Urothelium cell line (cell line): Measurements from ENCODE around the gene MFN2.
"Not testable (repeated sequence)": the region's sequence is repeated elsewhere in the genome, so short reads cannot be mapped to it uniquely, and the experiment has no call there.

Source experiments
- DNase-seq: peaks from one replicate; pipeline ENCODE4 v3.0.0; 2011; ENCODE audit warnings: low spot score, mixed read lengths
- FAIRE-seq: peaks from 2 replicates; lab custom pipeline; 2011; peaks lifted over from hg19 to GRCh38; lab: Jason Lieb, UNC

Gene MFN2

DNA sequence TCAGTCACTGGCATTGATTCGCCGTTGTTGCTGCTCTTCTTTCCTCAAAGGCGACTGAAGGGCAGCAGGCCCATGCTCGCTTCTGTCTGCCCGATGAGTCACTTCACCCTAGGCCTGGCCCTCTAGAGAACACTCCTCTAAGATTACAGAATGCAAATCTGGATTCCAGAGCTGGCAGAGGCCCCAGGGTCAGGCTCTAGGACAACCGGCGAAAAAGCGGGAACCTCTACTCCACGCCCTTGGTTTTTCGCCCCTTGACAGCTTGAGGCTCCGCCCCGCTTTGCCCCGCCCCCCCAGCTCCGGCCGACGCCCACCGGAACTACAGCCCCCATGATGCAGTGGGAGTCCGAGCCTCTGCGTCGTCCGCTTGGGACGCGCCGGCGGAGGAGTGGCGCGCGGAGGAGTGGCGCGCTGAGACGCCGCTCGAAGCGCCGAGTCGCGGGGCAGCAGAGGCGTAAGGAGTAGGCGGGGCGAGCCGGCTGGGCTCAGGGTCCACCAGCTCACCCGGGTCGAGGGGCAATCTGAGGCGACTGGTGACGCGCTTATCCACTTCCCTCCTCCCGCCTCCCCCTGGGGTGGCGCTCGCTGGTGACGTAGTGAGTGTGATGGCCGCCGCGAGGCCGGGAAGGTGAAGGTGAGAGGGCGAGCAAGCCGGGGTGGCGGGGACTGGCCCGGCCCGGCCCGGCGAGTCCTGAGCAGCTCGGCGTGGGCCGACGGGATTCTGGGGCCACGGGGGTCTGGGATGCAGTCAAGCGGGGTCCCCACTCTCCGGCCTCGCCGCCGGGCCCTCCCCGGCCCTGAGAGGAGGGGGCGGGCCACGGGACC lies at the start of gene MFN2:
Gene MFN2, plus strand, starts transcription at position 594 of the 825 bp plus-strand sequence. CDS start 8,725 bp downstream, outside the sequence.
- FAIRE-seq: peak; percentile 94

DNA sequence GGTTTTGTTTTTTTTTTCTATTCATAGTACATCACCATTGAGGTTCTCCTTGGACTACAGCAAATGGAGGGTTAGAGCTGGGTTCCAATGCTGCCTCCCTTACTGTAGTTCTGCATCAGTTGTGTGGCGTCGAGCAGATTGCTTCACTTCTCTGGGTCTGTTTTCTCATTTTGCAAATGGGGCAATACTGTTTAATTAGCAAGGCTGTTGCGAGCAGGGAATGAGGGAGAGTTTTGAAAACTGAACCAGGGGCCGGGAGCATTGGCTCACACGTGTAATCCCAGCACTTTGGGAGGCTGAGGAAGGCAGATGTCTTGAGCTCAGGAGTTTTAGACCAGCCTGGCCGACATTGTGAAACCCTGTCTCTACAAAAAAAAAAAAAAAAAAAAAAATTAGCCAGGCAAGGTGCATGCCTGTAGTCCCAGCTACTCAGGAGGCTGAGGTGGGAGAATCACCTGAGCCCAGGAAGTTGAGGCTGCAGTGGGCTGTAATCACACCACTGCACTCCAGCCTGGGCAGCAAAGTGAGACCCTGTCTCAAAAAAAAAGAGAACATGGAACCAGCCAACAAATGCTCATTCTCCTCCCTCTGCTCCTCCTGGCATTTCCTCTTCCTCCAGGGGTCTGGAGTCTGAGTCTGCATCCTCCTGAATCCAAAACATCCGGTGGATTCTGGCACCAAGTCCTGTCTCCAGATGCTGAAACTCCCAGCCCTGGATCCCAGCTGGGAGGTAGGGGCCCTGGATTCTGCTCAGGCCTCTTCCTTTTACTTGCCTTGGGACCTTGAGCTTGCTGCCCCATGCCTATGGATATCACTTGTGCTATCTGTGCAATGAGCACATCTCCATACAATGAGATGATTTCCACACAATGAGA lies 49.4 kb upstream of the MFN2 start:
- FAIRE-seq (no peak), DNase-seq (peak; percentile 33)

More for the DNA sequence above, at the start of gene MFN2:
- peak; percentile 99 for DNase-seq

DNA sequence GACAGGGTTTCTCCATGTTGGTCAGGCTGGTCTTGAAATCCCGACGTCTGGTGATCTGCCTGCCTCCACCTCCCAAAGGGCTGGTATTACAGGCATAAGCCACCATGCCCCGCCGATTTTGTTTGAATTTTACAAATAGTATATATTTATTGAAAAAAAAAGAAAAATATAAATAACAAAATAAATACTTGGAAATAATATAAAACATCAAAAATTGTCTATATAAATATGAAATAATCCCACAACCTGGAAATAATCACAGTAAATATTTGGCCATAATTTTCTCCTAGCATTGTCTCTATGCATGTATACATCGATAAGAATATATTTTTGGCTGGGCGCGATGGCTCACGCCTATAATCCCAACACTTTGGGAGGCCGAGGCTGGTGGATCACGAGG lies 48.4 kb upstream of the MFN2 start:
- no peak for FAIRE-seq
- no peak for DNase-seq

DNA sequence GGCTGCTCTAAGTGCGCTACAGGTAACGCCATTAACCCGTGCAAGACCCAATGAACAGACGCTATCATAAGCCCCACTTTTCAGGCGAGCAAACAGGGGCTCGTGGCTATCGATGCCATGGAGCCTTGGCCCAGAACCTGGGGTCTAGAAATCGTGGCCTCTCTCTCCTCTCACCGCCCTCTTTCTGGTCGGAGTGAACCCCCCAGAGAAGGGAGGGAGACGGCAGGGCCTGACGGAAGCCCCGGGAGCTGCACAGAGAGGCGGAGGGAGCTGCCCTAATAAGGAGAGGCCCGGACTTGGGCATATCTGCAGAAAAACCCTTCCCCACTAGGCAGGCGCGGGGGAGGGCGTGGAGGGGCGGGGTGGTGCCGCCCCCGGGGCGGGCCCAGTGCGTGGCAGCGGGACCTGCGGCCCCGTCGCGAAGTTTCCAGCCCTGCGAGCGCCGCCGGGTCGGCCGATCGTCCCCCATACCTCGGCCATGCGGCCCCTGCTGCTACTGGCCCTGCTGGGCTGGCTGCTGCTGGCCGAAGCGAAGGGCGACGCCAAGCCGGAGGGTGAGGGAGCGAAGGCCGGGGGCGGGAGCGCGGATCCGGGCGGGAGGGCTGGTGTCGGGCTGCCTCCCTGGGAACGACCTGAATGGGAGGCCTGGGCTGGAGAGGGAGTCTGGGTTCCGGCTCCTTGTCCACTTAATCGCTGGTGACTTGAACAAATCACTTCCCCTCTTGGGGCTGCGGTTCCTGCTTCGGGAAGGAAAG lies 45.8 kb upstream of the MFN2 start, which contains the start of gene PLOD1:
Gene PLOD1, plus strand, starts transcription at position 416 of the 755 bp plus-strand sequence. Its CDS starts 63 bp downstream, at position 479.
- no peak for FAIRE-seq
- DNase-seq: peak; percentile 93

DNA sequence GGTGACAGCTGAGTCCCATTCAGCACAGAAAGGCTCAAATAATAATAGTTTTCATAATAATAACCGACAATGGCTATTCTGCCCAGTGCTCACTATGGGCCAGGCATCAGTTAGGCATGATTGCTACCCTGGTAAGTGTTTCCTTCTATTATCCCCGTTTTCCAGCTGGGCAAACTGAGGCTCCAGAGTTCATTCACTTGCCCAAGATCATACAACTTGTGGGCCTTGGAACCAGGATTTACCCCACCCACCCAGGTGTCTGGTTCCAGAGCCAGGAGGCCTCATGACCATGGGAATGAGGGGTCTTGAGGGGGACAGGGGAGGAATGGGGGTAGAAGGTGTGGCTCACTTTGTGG lies 45.2 kb upstream of the MFN2 start:
- no peak for FAIRE-seq
- DNase-seq: no peak

DNA sequence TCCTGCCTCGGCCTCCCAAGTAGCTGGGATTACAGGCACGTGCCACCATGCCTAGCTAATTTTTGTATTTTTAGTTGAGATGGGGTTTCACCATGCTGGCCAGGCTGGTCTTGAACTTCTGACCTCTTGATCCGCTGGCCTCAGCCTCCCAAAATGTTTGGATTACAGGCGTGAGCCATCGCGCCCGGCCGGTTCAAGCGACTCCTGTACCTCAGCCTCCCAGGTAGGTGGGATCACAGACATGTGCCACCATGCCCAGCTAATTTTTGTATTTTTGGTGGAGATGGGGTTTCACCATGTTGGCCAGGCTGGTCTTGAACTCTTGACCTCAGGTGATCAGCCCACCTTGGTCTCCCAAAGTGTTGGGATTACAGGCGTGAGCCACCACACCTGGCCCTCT lies 44.5 kb upstream of the MFN2 start:
- FAIRE-seq, DNase-seq: not testable (repeated sequence)

DNA sequence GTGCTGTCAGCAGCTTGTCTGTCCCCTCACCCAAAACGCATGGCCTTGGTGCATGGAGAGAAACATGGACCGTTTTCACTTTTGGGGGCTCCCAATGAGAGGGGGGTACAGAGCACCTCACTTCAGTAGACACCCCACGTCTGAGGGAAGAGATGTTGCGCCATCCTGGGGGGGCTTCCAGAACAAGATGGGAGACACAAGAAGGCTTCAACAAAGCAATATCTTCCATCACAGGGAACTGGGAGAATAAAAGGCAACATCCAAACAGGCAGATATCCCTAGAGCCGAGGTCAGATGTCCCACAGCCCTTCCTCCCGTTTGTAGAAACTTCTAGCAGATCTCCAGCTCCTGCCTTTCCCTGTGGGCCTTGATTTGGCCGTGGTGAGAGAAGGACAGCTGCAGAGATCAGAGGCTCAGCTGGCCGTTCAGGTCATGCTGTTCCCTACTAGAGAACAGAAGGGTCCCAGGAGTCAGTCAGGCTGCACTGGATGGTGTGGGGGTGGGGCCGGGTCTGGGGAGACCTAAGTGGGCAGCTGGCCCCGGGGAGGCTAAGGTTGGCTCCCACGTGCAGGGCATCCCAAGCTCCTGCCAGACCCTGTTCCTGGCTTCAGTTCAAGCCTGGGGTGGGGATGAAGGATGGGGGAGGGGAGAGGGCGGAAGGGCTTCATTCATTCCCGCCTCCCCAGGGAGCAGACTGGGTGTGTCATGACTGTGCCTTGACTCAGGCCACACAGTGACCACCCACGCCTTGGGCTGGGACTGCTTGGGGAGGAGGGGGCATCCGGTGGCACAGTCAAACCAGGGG lies 41.3 kb upstream of the MFN2 start:
- FAIRE-seq (no peak), DNase-seq (peak; percentile 54)

DNA sequence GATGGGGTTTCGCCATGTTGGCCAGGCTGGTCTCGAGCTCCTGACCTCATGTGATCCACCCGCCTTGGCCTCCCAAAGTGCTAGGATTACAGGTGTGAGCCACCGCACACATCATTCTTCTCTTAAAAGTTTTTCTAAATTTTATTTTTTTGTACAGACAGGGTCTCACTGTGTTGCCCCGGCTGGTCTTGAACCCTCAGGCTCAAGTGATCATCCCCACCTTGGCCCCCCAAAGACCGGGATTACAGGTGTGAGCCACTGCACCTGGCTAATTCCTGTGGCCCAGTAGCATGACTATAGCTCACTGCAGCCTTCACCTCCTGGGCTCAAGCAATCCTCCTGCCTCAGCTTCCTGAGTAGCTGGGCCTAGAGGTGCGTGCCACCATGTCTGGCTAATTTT lies 40.5 kb upstream of the MFN2 start:
- DNase-seq, FAIRE-seq: not testable (repeated sequence)

DNA sequence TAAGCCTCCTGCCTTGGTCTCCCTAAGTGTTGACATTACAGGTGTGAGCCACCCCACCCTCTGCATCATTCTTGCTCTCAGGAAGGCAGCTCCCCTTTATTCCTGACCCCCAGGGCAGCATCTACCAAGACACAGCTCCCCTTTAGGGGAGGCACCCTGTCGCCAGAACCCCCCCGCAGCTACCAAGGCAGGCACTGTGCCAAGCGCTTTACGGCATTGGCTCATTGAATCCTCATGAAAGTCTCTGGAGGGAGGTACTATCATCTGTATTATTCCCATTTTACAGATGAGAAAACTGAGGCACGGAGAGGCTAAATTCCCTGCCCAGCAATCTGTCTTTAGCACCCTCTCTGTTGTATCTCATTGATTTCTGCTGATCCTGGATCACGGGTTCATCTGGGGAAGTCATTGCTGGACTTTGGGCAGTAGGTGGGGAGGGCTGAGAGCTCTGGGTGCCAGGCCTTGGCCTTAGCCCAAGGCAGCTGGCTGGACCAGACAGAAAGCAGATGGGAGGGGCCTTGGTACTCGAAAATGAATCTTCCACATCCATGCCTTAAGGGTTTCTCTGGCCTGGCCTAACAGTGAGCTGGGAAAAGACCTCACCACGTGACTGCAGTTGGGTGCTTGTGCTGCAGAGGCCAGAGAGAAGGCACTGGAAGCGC lies 39.9 kb upstream of the MFN2 start:
- FAIRE-seq (no peak), DNase-seq (no peak)

DNA sequence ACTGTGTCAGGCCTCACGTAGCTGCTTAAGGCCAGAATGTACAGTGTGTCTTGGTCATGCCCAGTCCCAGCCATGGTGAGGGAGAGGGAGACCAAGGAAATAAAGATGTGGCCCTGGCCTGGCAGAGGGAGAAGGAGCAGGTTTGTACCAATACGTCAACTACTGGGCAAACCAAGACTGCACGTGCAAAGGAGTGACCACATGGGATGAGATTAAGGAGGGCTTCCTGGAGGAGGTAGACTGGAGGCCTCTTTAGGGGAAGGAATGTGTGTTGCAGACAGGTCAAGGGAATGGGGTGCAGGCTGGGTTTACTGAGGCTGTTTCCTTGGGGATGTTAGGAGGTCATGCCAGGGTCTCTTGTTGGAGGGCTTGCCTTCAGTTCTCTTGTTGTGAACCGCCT lies 38.0 kb upstream of the MFN2 start:
- no peak for FAIRE-seq

DNA sequence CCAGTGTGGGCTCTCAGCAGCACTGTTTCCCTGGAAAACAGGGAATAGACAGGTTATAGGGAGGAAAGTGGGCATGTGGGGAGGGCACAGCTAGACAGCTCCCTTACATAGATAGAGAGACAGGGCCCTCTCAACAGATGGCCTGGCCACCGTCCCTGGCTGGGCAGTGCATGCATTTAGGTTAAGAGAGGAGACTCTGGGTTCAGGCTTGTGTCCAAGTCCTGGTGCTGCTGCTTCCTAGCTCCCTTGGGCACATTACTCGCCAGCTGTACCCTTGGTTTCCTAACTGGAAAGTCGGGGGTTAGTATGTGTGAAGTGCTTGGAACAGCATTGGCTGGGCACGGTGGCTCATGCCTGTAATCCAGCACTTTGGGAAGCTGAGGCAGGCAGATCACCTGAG lies 36.6 kb upstream of the MFN2 start:
- FAIRE-seq (no peak), DNase-seq (no peak)

More for the DNA sequence above, 38.0 kb upstream of the MFN2 start:
- DNase-seq: no peak

DNA sequence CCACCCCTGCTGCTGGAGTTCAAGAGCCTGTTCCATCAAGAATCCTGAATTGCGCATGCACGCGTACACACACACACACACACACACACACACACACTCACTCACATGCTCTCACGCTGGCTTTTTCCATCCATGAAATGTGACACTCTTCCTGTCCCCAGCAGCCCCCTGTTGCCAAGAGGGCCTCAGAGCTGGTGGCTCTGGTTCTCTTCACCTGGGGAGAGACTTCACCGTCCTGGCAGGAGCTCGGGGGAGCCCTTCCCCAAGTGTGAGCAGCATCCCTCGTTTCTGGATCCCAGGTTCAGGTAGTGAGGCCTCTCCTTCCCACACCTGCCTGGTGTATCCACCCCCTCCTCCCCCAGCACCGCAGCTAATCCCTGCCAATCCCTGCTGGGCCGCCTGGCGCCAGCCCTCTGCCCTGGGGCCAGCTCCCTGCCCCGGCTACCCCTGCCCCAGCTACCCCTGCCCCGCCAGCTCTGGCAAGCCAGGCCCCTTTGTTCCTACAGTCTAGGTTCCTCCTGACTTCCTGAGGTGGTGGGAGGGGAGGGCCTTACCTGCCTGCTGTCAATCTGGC lies 35.8 kb upstream of the MFN2 start:
- no peak for DNase-seq
- no peak for FAIRE-seq

DNA sequence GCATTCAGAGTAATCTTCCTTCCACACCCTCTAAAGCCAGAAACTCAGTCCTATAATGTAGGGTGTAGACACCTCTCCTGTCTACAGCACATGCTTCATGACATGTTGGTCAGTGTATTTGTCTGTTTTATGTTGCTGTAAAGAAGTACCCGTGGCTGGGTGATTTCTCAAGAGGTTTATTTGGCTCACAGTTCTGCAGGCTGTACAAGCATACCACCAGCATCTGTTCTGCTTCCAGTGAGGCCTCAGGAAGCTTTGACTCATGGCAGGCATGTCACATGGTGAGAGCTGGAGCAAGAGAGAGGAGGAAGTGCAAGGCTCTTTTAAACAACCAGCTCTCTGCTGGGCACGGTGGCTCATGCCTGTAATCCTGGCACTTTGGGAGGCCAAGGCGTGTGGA lies 33.6 kb upstream of the MFN2 start:
- no peak for FAIRE-seq
- DNase-seq: no peak

DNA sequence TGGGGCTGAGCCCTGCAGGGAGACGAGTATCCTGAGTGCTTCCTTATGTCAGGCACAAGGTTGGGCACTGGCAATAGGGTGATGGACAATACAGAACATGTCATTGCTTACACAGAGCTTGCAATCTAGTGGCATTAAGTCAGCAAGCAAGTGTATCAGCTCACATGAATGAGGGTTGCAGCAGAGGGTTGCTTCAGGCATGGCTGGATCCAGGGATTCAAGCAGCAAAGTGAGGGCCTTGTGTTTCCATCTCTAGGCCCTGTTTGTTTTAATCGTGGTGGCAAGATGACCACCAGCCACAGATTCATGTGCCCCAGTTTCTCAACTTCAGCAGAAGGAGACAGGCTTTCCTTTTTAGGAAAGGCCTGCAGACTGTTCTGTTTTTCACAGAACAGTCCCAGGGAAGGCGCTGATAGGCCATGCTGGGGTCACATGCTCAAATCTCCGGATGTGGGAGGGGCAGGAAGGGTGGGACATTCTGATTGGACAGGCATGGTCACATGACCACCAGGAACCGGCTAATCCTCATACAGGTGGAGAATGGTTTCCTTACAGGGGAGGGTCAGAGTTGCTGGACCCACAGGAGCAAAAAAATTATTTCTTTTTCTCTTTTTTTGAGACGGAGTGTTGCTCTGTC lies 31.3 kb upstream of the MFN2 start:
- FAIRE-seq (no peak), DNase-seq (peak; percentile 40)

DNA sequence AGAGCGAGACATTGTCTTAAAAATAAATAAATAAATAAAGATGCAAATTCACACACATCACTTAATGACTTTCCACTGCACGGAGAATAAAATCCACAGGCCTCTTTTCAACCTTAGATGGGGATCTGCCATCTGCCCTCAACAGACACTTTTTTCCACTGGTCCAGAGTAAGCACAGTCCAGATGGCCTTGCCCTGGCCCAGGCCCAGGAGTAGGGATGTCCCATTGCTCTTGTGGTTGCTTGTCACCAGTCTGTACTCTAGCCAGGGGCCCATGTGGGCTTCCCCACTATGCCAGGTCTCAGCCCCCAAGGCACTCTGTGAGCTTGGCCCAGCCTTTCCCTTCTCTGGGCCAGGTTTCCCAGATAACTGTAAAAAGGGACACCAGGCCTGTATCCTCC lies 28.3 kb upstream of the MFN2 start:
- FAIRE-seq (no peak), DNase-seq (no peak)

DNA sequence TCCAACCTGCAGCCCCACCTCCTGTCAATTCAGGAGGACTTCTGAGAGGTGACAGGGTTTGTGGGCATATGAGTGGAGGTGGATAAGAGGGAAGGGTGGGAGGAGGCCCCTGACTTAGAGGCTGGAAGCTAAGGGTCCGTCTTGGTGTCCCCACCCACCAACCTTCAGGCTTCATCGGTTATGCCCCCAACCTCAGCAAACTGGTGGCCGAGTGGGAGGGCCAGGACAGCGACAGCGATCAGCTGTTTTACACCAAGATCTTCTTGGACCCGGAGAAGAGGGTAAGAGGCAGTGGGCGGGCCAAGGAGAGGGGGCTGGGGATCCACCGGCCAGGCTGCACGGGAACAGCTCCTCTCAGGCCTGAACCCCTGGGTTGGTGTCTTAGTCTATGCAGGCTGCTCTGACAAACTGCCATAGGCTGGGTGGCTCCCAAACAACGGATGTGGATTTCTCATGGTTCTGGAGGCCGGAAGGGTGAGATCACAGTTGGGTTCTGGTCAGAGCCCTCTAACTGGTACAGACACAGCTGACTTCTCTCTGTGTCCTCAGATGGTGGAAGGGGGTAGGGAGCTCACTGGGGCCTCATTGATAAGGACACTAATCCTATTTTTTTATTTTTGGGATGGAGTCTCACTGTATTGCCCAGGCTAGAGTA lies 27.7 kb upstream of the MFN2 start:
- no peak for DNase-seq

DNA sequence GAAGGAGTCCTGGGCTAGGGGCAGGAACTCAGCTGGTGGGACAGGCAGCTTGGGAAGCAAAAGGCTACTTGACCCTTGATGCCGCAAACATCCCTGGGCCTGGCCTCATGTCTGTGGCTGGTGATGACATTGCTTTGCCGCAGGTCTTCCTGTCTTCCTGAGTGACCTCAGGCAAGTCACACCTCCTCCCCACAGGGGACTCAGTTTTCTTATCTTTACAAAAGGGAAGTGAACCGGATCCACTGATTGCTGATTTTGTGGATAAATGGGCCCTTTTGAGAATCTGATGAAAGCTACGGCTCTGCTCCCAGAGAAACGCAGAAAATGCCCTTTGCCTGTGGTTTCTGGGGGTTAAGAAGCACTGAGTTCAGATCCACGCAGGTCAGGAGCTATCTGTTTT lies 25.0 kb upstream of the MFN2 start:
- FAIRE-seq (no peak), DNase-seq (no peak)

More for the DNA sequence above, 27.7 kb upstream of the MFN2 start:
- no peak for FAIRE-seq

DNA sequence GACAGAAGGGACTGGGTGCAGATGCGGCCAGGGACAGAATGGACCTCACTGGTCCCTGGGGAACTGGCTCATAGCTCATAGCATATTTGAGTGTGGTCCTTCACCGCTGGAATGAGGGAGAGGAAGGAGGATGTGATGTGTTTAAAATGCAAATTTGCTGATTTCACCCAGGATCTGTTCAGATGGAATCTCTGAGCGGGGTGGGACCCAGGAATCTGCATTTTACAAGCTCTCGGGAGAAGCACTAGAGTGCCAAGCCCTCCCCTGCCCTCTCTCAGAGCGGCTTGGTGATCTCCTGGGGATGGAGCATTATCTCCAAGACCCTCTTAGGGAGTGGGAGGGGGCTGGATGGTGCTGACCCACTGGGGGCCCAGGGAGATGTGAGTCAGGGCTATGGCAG lies 22.8 kb upstream of the MFN2 start:
- DNase-seq (no peak), FAIRE-seq (no peak)
